OCI-LY7 (cell line): Measurements from ENCODE around the gene SASH1.

Experiments used
- CTCF ChIP-seq: fragments of 200-600 bp; sonication (generic); conservative IDR thresholded peaks from 2 replicates; pipeline ENCODE4 v1.5.1; 2014; ENCODE audit warnings: mild to moderate bottlenecking, antibody characterized with exemption, low read length, moderate library complexity, mixed read lengths
- EZH2phosphoT487 ChIP-seq: fragments of 200-600 bp; sonication (generic); IDR thresholded peaks from 2 replicates; pipeline ENCODE4 v1.6.1; 2018; ENCODE audit warnings: low read depth, borderline replicate concordance, mild to moderate bottlenecking, mixed run types, antibody characterized with exemption, low read length, moderate library complexity, mixed read lengths

DNA sequence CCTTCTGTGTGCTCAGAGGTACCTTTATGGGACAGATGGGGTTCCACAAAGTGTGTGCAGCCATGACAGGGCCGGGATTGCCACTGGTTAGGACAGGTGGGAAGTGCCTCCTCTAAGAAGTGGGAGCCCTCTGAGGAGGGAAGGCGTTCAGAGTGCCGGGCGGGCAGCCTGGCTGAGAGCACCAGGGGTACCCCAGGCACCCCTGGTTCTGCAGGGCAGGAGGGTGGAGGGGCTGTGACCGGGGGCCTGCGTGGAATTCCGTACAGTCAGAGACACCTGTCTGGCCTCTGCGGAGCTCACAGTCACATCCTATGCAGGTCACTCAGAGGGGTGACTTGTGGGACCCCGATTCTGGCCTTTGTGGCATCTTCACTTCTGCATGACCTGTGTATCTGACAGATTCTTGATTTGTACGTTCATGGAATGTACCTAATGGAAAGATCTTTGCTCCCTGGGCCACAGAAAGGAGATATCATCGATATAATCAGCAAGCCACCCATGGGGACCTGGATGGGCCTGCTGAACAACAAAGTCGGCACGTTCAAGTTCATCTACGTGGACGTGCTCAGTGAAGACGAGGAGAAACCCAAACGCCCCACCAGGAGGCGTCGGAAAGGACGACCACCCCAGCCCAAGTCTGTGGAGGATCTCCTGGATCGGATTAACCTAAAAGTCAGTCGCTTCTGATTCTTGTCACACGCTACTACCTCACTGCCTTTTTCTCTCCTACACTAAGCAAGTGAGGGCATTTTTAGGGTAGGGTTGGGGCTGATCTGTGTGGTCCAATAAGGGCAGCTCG is 190.9 kb downstream of the SASH1 start:
- TF ChIP-seq CTCF (no peak), EZH2phosphoT487 (no peak)
